ENCODE measurements around the gene NPL. TPM values are rescaled to one million over a fixed set of nuclear protein-coding genes. Genes with fewer than 3 reads are reported as not detected.

The NPL gene
- total RNA-seq, 2 experiments from 2014 or later = 2.7 to 3.1 TPM

GRCh38 chr1:182839209-182840066 is 49.9 kb downstream of the NPL start, which contains the start of gene DHX9:
Gene DHX9, plus strand, starts transcription at chr1:182839347. Its CDS starts 3,220 bp downstream, at chr1:182842567.
- peak within 1 kb of the TSS; percentile 97 for H3K27ac Mint-ChIP-seq
- H3K36me3 Mint-ChIP-seq (ENCODE audit: low read depth) = peaks cover 38% of the 10 kb centered on the region
- H3K4me3 Mint-ChIP-seq = peak within 1 kb of the TSS; percentile 94
- POLR2A ChIA-PET = interaction anchor here (0.6 to 0.8 kb wide), 3 partner anchors 15 to 1449 kb away, joined by 3 to 6 read pairs (median 3); no protein-coding TSS in a partner anchor
- peaks cover 1% of the 10 kb centered on the region for H3K27me3 Mint-ChIP-seq
- DNase-seq = peak; percentile 93
- peaks cover 46% of the 10 kb centered on the region for H3K4me1 Mint-ChIP-seq
- CTCF ChIA-PET = interaction anchor here (0.9 to 1.7 kb wide), 6 partner anchors 10 to 236 kb away, joined by 3 to 6 read pairs (median 3); partner anchors contain the start of gene RGS16
- no peaks in the 10 kb centered on the region for H3K9me3 Mint-ChIP-seq

GRCh38 chr1:182841368-182841988 is 51.9 kb downstream of the NPL start:
- peak overlapping the region; percentile 94 for H3K4me3 Mint-ChIP-seq

GRCh38 chr1:182842265-182842664 is 52.7 kb downstream of the NPL start:
- Mint-ChIP-seq H3K27me3 (no peaks in the 10 kb centered on the region), H3K4me1 (peaks cover 69% of the 10 kb centered on the region), H3K27ac (peak overlapping the region; percentile 6), H3K9me3 (no peaks in the 10 kb centered on the region), H3K4me3 (peak overlapping the region; percentile 94), H3K36me3 (ENCODE audit: low read depth) (peaks cover 65% of the 10 kb centered on the region)
- ChIA-PET CTCF (interaction anchor here (1.1 kb wide), 1 partner anchor 15 kb away, joined by 3 read pairs; no protein-coding TSS in a partner anchor), POLR2A (no interaction called here)
- DNase-seq = no peak

More at GRCh38 chr1:182841368-182841988, 51.9 kb downstream of the NPL start:
- Mint-ChIP-seq H3K36me3 (ENCODE audit: low read depth) (peaks cover 57% of the 10 kb centered on the region), H3K9me3 (no peaks in the 10 kb centered on the region), H3K27ac (peak overlapping the region; percentile 97), H3K4me1 (peaks cover 62% of the 10 kb centered on the region), H3K27me3 (no peaks in the 10 kb centered on the region)
- ChIA-PET CTCF (no interaction called here), POLR2A (no interaction called here)
- DNase-seq = no peak

- H3K36me3 Mint-ChIP-seq (ENCODE audit: low read depth) = peaks cover 86% of the 10 kb centered on the region
- no peak overlapping the region for H3K4me3 Mint-ChIP-seq
- H3K9me3 Mint-ChIP-seq = no peaks in the 10 kb centered on the region
- CTCF ChIA-PET = no interaction called here
- no peaks in the 10 kb centered on the region for H3K27me3 Mint-ChIP-seq
- H3K4me1 Mint-ChIP-seq = peaks cover 82% of the 10 kb centered on the region
- H3K27ac Mint-ChIP-seq = peak overlapping the region; percentile 38
- DNase-seq = no peak
- POLR2A ChIA-PET = no interaction called here
Measured at GRCh38 chr1:182845379-182845778, 55.8 kb downstream of the NPL start.

- no peak for DNase-seq
- Mint-ChIP-seq H3K9me3 (no peaks in the 10 kb centered on the region), H3K36me3 (ENCODE audit: low read depth) (peaks cover 84% of the 10 kb centered on the region), H3K4me3 (no peak overlapping the region), H3K4me1 (peaks cover 81% of the 10 kb centered on the region), H3K27me3 (no peaks in the 10 kb centered on the region), H3K27ac (no peak overlapping the region)
- CTCF ChIA-PET = no interaction called here
- POLR2A ChIA-PET = no interaction called here
Measured at GRCh38 chr1:182845894-182846293, 56.3 kb downstream of the NPL start.

- no peak for DNase-seq
- Mint-ChIP-seq H3K36me3 (ENCODE audit: low read depth) (peaks cover 84% of the 10 kb centered on the region), H3K4me3 (no peak overlapping the region), H3K27ac (no peak overlapping the region), H3K4me1 (peaks cover 73% of the 10 kb centered on the region), H3K27me3 (no peaks in the 10 kb centered on the region), H3K9me3 (no peaks in the 10 kb centered on the region)
- ChIA-PET CTCF (no interaction called here), POLR2A (no interaction called here)
Measured at GRCh38 chr1:182847105-182847504, 57.5 kb downstream of the NPL start.

- no peak for DNase-seq
- Mint-ChIP-seq H3K9me3 (no peaks in the 10 kb centered on the region), H3K27ac (peak overlapping the region; percentile 44), H3K4me3 (no peak overlapping the region), H3K4me1 (peaks cover 58% of the 10 kb centered on the region), H3K36me3 (ENCODE audit: low read depth) (peaks cover 83% of the 10 kb centered on the region), H3K27me3 (no peaks in the 10 kb centered on the region)
- CTCF ChIA-PET = no interaction called here
- POLR2A ChIA-PET = no interaction called here
Measured at GRCh38 chr1:182848736-182849135, 59.2 kb downstream of the NPL start.

GRCh38 chr1:182850319-182850718 is 60.7 kb downstream of the NPL start:
- Mint-ChIP-seq H3K9me3 (no peaks in the 10 kb centered on the region), H3K4me3 (no peak overlapping the region), H3K36me3 (ENCODE audit: low read depth) (peaks cover 78% of the 10 kb centered on the region), H3K4me1 (peaks cover 44% of the 10 kb centered on the region), H3K27me3 (no peaks in the 10 kb centered on the region), H3K27ac (no peak overlapping the region)
- DNase-seq = no peak
- ChIA-PET CTCF (interaction anchor here (0.6 kb wide), 1 partner anchor 20 kb away, joined by 4 read pairs; no protein-coding TSS in a partner anchor), POLR2A (no interaction called here)

GRCh38 chr1:182851825-182852224 is 62.3 kb downstream of the NPL start:
- H3K27me3 Mint-ChIP-seq = no peaks in the 10 kb centered on the region
- ChIA-PET POLR2A (no interaction called here), CTCF (no interaction called here)
- peaks cover 32% of the 10 kb centered on the region for H3K4me1 Mint-ChIP-seq
- H3K9me3 Mint-ChIP-seq = no peaks in the 10 kb centered on the region
- H3K36me3 Mint-ChIP-seq (ENCODE audit: low read depth) = peaks cover 77% of the 10 kb centered on the region
- H3K27ac Mint-ChIP-seq = no peak overlapping the region
- no peak overlapping the region for H3K4me3 Mint-ChIP-seq
- no peak for DNase-seq

- Mint-ChIP-seq H3K27me3 (no peaks in the 10 kb centered on the region), H3K27ac (no peak overlapping the region), H3K4me1 (peaks cover 4% of the 10 kb centered on the region), H3K9me3 (no peaks in the 10 kb centered on the region), H3K4me3 (no peak overlapping the region), H3K36me3 (ENCODE audit: low read depth) (peaks cover 80% of the 10 kb centered on the region)
- CTCF ChIA-PET = no interaction called here
- DNase-seq = no peak
- POLR2A ChIA-PET = no interaction called here
Measured at GRCh38 chr1:182855911-182856310, 66.3 kb downstream of the NPL start.

- H3K4me3 Mint-ChIP-seq = no peak overlapping the region
- POLR2A ChIA-PET = no interaction called here
- CTCF ChIA-PET = interaction anchor here (1.1 kb wide), 1 partner anchor 14 kb away, joined by 3 read pairs; no protein-coding TSS in a partner anchor
- H3K4me1 Mint-ChIP-seq = peaks cover 5% of the 10 kb centered on the region
- H3K9me3 Mint-ChIP-seq = no peaks in the 10 kb centered on the region
- H3K27me3 Mint-ChIP-seq = no peaks in the 10 kb centered on the region
- DNase-seq = no peak
- peaks cover 81% of the 10 kb centered on the region for H3K36me3 Mint-ChIP-seq (ENCODE audit: low read depth)
- no peak overlapping the region for H3K27ac Mint-ChIP-seq
Measured at GRCh38 chr1:182857212-182857611, 67.6 kb downstream of the NPL start.

- ChIA-PET CTCF (no interaction called here), POLR2A (no interaction called here)
- H3K27me3 Mint-ChIP-seq = no peaks in the 10 kb centered on the region
- H3K27ac Mint-ChIP-seq = no peak overlapping the region
- H3K9me3 Mint-ChIP-seq = no peaks in the 10 kb centered on the region
- no peak overlapping the region for H3K4me3 Mint-ChIP-seq
- peaks cover 7% of the 10 kb centered on the region for H3K4me1 Mint-ChIP-seq
- no peak for DNase-seq
- H3K36me3 Mint-ChIP-seq (ENCODE audit: low read depth) = peaks cover 78% of the 10 kb centered on the region
Measured at GRCh38 chr1:182860658-182861057, 71.1 kb downstream of the NPL start.

GRCh38 chr1:182861994-182862393 is 72.4 kb downstream of the NPL start:
- DNase-seq = no peak
- H3K36me3 Mint-ChIP-seq (ENCODE audit: low read depth) = peaks cover 79% of the 10 kb centered on the region
- POLR2A ChIA-PET = no interaction called here
- H3K27me3 Mint-ChIP-seq = no peaks in the 10 kb centered on the region
- H3K9me3 Mint-ChIP-seq = no peaks in the 10 kb centered on the region
- no peak overlapping the region for H3K4me3 Mint-ChIP-seq
- CTCF ChIA-PET = interaction anchor here (0.8 kb wide), 1 partner anchor 27 kb away, joined by 3 read pairs; no protein-coding TSS in a partner anchor
- H3K27ac Mint-ChIP-seq = no peak overlapping the region
- peaks cover 7% of the 10 kb centered on the region for H3K4me1 Mint-ChIP-seq

Data from activated CD4-positive, alpha-beta T cell treated with anti-CD3 and anti-CD28 coated beads, Interleukin-2, amount 10 ng/mL, durations not matched to agents 7 days and 5 days (primary cell).